Osteoblast (primary cell): ENCODE measurements around the gene TOMM20L. TPM values are rescaled to one million over a fixed set of nuclear protein-coding genes. Genes with fewer than 3 reads are reported as not detected.

Experiments
- DNase-seq: peaks from one replicate; pipeline ENCODE4 v3.0.0; 2011; ENCODE audit warnings: low spot score, mixed read lengths; ENCODE audit not compliant: insufficient read length; ENCODE audit errors: missing footprints
- H2AFZ ChIP-seq: 2 replicates; pipeline ENCODE4 v1.6.0; 2011; ENCODE audit warnings: mild to moderate bottlenecking, low read length
- H3K27ac ChIP-seq: 2 replicates; pipeline ENCODE4 v1.5.1; 2011; ENCODE audit warnings: mild to moderate bottlenecking, low read depth, low read length, moderate library complexity
- H3K27me3 ChIP-seq: 2 replicates; pipeline ENCODE4 v1.6.0; 2012; ENCODE audit warnings: mild to moderate bottlenecking, control low read depth, inconsistent platforms, low read length, moderate library complexity; ENCODE audit not compliant: insufficient read depth
- H3K36me3 ChIP-seq: 2 replicates; pipeline ENCODE4 v1.5.1; 2011; ENCODE audit warnings: mild to moderate bottlenecking, low read length, control low read depth, moderate library complexity; ENCODE audit not compliant: insufficient read depth
- H3K4me1 ChIP-seq: 2 replicates; pipeline ENCODE4 v1.5.1; 2011; ENCODE audit warnings: mild to moderate bottlenecking, low read length, control low read depth, moderate library complexity; ENCODE audit not compliant: insufficient read depth
- H3K4me2 ChIP-seq: 2 replicates; pipeline ENCODE4 v1.6.0; 2011; ENCODE audit warnings: mild to moderate bottlenecking, low read length; ENCODE audit not compliant: insufficient read depth
- H3K4me3 ChIP-seq: fragments of 200-600 bp; sonication (generic); 3 replicates; pipeline ENCODE4 v1.5.1; 2012; ENCODE audit warnings: mild to moderate bottlenecking, low read length, inconsistent platforms; ENCODE audit not compliant: insufficient read depth
- H3K79me2 ChIP-seq: 2 replicates; pipeline ENCODE4 v1.6.0; 2012; ENCODE audit warnings: mild to moderate bottlenecking, low read length, control low read depth, inconsistent platforms; ENCODE audit not compliant: insufficient read depth
- H3K9me3 ChIP-seq: 2 replicates; pipeline ENCODE4 v1.5.1; 2011; ENCODE audit warnings: low read depth, low read length, control low read depth
- H4K20me1 ChIP-seq: 2 replicates; pipeline ENCODE4 v1.6.0; 2012; ENCODE audit warnings: mild to moderate bottlenecking, low read length, control low read depth; ENCODE audit not compliant: insufficient read depth
- total RNA-seq: library from RNA; depleted of rRNA; stranded (reverse); fragments of >200 nt; gene quantifications from 2 replicates; pipeline ENCODE4 v1.2.3, GENCODE V29; 2012
- TF ChIP-seq, protein P1 (sequence below): IDR thresholded peaks from 2 replicates; pipeline ENCODE4 v1.5.1; 2011; ENCODE audit warnings: mild to moderate bottlenecking, low read depth, low read length, moderate library complexity; ENCODE audit errors: extremely low read depth

The TOMM20L gene
- total RNA-seq, 1 donor = not detected

DNA sequence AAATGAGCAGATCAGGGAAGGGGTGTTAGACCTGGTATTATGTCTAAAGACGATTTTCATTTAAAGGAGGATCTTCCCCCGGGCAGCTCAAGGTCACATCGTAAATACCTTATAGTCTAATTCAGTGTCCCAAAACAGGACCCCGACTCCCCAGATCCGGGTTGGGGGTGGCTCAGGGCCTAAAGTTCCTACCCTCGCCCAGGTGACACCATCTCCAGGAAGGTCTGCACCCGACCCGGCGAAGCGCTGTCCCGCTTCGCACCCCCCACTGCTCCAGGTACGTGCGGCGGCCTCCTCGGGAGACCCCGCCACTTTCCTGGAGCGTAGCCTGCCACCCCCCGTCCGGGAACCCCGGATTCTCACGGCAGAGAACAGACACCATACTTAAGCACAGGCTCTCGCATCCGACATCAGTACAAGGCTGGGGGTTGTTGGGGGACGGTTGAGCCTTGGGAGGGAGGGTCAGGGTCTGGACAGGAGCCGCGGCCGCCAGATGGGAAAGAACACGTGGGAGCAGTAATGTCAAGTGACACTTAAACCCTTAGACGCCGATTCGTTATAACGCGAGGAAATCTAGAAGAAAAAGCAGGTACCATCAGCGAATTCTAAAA lies 31.0 kb downstream of the TOMM20L start:
- peak overlapping the region; percentile 91 for H3K4me3 ChIP-seq
- peak overlapping the region; percentile 91 for H3K4me2 ChIP-seq
- peak overlapping the region; percentile 96 for H3K27ac ChIP-seq
- H4K20me1 ChIP-seq = no peaks in the 10 kb centered on the region
- H3K36me3 ChIP-seq = peaks cover 2% of the 10 kb centered on the region
- H3K27me3 ChIP-seq = no peaks in the 10 kb centered on the region
- TF ChIP-seq, protein P1, sequence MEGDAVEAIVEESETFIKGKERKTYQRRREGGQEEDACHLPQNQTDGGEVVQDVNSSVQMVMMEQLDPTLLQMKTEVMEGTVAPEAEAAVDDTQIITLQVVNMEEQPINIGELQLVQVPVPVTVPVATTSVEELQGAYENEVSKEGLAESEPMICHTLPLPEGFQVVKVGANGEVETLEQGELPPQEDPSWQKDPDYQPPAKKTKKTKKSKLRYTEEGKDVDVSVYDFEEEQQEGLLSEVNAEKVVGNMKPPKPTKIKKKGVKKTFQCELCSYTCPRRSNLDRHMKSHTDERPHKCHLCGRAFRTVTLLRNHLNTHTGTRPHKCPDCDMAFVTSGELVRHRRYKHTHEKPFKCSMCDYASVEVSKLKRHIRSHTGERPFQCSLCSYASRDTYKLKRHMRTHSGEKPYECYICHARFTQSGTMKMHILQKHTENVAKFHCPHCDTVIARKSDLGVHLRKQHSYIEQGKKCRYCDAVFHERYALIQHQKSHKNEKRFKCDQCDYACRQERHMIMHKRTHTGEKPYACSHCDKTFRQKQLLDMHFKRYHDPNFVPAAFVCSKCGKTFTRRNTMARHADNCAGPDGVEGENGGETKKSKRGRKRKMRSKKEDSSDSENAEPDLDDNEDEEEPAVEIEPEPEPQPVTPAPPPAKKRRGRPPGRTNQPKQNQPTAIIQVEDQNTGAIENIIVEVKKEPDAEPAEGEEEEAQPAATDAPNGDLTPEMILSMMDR = no peak
- H3K4me1 ChIP-seq = peaks cover 21% of the 10 kb centered on the region
- H3K9me3 ChIP-seq = no peaks in the 10 kb centered on the region
- DNase-seq = peak; percentile 71
- H2AFZ ChIP-seq = peak overlapping the region; percentile 99
- peaks cover 55% of the 10 kb centered on the region for H3K79me2 ChIP-seq

DNA sequence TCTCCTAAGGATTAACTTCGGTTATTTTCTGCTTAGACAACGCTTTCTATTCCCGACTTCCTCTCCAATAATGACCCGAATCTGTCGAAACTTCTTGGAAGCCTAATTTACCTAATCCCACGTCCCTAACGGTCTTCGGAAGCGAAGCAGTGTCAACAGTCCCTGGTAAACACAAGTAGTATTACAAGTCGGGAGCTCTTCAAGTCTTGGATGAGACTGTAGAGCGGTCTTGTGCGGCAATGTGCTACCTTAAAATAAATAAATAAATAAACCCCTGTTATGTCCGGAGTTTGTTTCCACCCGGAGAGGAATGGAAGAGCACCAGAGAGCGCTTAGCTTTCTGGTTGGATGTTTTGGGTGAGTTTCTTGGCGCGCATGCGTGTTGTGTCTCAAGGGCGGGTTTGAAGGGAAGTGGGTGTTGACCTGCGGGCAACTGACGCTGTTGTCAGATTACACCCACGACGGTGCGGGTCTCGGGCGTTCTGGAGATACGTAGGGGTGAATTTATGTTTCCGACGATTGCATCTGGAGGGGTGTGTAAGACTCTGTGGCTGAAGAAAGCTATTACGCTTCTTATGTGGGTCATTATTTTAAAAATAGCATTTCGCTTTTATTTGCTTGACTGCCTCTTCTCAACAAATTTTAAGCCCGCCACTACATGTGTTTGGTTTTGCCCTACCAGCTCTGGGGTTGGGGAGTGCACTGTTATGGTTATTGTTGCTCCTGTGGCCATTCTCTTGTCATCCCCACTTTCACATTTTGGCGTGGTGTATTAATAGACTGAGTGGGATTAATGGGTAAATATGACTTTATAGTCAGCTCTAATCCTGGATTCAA lies 31.8 kb downstream of the TOMM20L start, which contains the start of the genes KIAA0586 and TIMM9:
Gene KIAA0586, plus strand, starts transcription at position 439 of the 837 bp plus-strand sequence. CDS start 546 bp downstream, outside the sequence.
Gene TIMM9, minus strand, starts transcription at position 251 of the 837 bp plus-strand sequence. CDS start 15,586 bp downstream, outside the sequence.
- Histone ChIP-seq H3K4me1 (peaks cover 21% of the 10 kb centered on the region), H2AFZ (peak within 1 kb of the TSS; percentile 99), H3K79me2 (peaks cover 54% of the 10 kb centered on the region), H3K27me3 (no peaks in the 10 kb centered on the region), H3K4me2 (peak within 1 kb of the TSS; percentile 91), H3K27ac (peak within 1 kb of the TSS; percentile 96), H4K20me1 (no peaks in the 10 kb centered on the region), H3K9me3 (no peaks in the 10 kb centered on the region), H3K4me3 (peak within 1 kb of the TSS; percentile 91), H3K36me3 (peaks cover 7% of the 10 kb centered on the region)
- DNase-seq = peak; percentile 92
- TF ChIP-seq, protein P1 = no peak

DNA sequence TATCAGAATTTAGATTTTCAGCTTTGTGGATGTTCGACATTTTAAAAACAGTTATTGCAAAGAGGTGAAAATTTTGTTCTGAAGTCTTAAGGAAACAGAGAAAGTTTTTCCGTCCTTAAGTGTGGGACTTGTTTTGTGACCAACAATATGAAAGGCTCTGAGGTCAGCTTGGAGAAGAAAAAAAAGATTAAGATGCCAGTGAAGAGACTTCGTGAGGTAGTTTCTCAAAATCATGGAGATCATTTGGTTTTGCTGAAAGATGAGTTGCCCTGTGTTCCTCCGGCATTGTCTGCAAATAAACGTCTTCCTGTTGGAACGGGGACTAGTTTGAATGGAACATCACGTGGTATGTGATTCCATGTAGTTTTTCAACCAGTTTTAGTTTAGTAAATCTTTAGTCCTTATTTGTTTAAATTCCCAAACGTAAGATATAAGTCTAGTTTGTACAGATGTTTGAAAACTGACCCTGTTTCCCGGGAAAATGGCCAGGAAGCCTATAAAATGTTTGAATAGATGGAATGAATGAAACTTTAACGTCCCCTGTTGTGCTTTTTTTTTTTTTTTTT lies 32.5 kb downstream of the TOMM20L start:
- DNase-seq = peak; percentile 53
- H4K20me1 ChIP-seq = no peaks in the 10 kb centered on the region
- H3K79me2 ChIP-seq = peaks cover 54% of the 10 kb centered on the region
- H3K4me2 ChIP-seq = peak overlapping the region; percentile 91
- H3K36me3 ChIP-seq = peaks cover 14% of the 10 kb centered on the region
- peak overlapping the region; percentile 91 for H3K4me3 ChIP-seq
- peaks cover 21% of the 10 kb centered on the region for H3K4me1 ChIP-seq
- TF ChIP-seq, protein P1 = no peak
- H3K9me3 ChIP-seq = no peaks in the 10 kb centered on the region
- H3K27ac ChIP-seq = peak overlapping the region; percentile 96
- peak overlapping the region; percentile 90 for H2AFZ ChIP-seq
- no peaks in the 10 kb centered on the region for H3K27me3 ChIP-seq
